GM13976 (cell line): ENCODE data around the gene PARP16.

Source experiments
- DNase-seq: peaks from one replicate; pipeline ENCODE4 v3.0.0; 2012; ENCODE audit warnings: low spot score
- in situ Hi-C: fragments of 300-500 bp; cut with MboI; formaldehyde crosslinking; loops from one replicate; pipeline ENCODE4 v1.12.0; 2022; ENCODE audit warnings: low sequenced_read_pairs, mixed read lengths, inconsistent platforms; ENCODE audit not compliant: unreplicated experiment
- TF ChIP-seq, protein P1 (sequence below): IDR thresholded peaks from 2 replicates; pipeline ENCODE4 v1.5.1; 2012; ENCODE audit warnings: borderline replicate concordance, mild to moderate bottlenecking; ENCODE audit not compliant: insufficient read depth; ENCODE audit errors: extremely low read depth, missing control alignments, control extremely low read depth

The PARP16 gene

DNA sequence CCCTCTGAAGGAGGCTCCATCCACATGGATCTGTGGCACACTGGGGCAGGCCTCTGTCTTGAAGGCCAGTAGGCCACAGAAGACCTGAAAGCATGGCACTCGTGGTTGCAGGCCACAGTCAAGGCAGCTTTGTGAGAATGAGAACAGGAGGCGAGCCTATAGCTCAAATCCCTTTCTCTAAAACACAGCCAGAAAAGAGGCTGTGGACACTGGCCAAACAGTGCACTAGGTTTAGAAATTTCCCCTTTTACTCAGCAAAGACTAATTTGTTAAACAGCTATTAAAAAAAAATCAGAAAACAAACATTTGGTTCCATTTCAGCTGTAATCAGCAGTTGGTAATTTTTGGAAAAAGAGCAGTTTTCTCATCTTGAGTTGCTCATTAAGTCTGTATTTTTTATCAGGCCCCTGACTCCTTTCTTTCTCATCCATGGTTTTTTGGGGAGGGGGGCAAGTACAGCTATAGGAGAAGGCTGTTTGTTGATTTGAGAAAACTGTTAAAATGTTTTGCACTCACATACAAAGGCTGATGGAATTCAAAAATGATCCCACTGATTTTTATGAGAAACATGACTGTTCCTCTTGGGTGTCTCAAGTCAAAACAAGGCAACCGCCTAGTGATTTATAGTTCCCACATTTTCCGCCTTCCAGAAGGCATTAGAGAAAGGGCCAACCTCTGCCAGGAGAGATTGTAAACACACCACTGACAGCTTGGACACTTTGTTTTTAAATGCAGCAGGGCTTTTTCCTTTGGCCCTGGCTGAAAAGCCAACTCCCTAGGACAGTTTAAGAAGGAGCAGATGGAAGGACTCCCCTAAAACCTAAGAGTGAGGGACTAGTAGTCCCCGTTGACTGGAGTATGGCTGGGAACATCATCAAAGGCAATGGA, 28.1 kb downstream of the PARP16 start:
- TF ChIP-seq, protein P1, sequence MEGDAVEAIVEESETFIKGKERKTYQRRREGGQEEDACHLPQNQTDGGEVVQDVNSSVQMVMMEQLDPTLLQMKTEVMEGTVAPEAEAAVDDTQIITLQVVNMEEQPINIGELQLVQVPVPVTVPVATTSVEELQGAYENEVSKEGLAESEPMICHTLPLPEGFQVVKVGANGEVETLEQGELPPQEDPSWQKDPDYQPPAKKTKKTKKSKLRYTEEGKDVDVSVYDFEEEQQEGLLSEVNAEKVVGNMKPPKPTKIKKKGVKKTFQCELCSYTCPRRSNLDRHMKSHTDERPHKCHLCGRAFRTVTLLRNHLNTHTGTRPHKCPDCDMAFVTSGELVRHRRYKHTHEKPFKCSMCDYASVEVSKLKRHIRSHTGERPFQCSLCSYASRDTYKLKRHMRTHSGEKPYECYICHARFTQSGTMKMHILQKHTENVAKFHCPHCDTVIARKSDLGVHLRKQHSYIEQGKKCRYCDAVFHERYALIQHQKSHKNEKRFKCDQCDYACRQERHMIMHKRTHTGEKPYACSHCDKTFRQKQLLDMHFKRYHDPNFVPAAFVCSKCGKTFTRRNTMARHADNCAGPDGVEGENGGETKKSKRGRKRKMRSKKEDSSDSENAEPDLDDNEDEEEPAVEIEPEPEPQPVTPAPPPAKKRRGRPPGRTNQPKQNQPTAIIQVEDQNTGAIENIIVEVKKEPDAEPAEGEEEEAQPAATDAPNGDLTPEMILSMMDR = no peak
- in situ Hi-C loops = no loop called here
- DNase-seq = no peak

DNA sequence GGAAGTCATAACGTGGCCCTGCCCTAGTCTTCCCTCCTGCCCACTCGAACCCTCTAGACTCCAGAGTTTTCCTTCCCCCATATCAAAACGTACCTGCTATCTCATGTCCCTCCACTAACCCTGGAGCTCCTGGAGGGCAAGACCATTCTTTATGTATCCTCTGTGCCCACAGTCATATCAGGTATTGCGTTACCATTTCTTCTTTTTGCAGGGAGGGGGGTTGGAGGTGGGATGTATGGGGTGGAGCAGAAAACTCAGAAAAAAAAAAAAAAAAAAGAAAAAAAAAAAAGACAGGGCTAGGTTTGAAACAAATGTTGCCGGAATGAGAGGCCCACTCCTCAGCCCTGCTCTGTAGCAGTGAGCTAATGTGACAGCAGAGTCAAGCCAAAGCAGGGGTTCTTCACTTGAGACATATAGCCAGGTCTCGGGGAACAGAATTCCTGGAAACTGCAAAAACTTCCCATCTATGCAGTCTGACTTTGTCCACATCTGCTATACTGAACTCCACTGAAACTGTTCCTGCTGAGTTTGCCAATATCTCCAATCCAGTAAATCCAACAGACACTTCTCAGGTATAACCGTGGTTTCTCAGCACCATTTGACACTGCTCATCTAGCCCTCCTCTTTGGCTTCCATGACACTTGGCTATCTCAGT, 31.1 kb downstream of the PARP16 start:
- in situ Hi-C loops = no loop called here
- no peak for DNase-seq
- TF ChIP-seq, protein P1 = no peak

DNA sequence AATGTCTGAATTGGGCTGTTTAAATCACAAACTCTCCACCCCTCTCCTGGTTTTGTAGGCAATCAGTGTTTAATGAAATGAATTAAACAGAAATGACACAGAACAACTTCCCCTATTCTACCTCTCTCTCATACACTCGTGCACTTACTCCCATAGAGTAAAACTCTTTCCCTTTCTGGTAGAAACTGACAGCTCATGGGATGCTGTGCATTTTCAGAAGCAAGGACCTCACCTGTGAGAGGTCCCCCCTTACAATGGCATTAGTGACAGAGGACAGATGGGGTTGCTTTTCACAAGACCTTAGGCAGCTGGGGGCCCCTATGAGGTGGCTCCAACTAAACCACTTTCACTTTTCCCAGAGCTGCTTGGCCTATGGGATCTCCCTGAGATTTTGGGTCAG, 31.9 kb downstream of the PARP16 start:
- DNase-seq = no peak
- TF ChIP-seq, protein P1 = no peak
- in situ Hi-C loops = no loop called here

DNA sequence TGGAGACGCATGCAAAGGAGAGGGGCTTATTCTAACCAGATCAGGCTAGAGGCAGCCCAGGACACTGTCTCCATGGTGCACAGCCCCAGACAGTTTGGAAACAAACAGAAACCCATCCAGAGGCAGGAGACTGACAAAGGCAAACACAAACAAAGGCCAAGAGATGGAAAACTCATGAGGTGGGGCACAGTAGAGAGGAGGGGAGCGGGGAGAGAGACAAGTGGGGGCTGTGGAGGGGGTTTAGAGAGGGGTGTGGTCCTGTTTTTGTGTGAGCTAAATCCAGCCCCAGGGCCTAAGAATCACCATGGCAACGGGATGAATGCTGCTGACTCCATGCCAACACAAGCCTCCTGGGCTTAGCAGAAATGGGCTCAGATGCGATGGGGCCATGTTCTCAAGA, 32.3 kb downstream of the PARP16 start:
- in situ Hi-C loops = no loop called here
- no peak for DNase-seq
- TF ChIP-seq, protein P1 = no peak

DNA sequence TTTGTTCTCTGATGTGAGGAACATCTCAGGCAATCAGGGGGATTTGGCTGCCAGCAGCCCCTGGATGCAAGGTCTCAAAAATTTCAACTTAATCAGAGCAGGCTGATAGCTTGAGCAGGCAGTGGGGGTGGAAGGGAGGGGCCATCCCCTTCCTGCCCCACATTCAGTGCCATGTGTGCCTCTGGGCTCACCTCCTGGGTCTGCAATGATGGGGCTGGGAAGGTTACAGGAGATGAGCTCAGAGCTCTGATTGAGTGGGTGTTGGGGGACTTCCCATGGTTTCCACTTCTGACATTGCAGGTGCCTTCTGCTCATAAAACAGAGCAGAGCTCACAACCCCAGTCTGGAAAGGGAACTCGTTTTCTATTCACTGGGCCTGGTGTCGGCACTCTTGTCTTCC, 37.0 kb downstream of the PARP16 start:
- DNase-seq = peak; percentile 82
- TF ChIP-seq, protein P1 = no peak
- in situ Hi-C loops = no loop called here

DNA sequence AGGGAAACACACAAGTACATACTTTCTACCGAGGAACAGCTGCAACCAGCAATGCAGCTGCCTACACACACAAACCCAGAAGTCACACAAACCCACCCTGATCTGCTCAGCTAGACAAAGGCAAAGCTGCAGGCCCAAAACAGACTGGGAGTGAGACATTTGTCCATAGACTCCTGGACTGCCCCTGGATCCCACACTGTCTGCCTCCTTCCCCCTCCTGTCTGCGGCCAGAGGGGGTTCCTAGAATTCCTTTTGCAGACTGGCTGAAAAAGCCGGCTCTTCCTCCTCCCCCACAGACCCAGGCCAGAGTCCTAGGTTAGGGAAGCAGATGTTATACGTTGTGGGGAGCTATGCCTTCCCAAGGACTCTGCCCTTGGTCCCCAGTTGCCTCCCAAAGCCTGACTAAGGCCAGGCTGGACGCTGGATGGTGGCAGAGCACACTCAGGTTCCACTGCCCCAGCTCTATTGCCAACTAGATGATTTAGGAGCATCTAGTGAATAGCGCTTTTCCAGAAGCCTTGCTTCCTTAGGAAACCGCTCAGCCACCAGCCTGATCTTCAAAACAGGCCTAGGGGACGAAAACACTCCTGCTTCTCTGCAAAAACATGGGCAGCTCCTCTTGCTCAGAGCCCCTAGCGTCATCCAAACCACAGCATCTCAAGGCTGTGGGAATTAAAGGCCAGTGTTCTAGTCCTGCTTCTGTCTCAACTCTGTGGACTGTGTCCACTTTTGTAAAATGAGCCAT, 38.0 kb downstream of the PARP16 start:
- DNase-seq = no peak
- TF ChIP-seq, protein P1 = no peak
- in situ Hi-C loops = no loop called here
